IMR-90 (cell line): ENCODE measurements around the gene GABRR1. TPM values are rescaled to one million over a fixed set of nuclear protein-coding genes. Genes with fewer than 3 reads are reported as not detected.

ENCODE experiments used
- ATAC-seq: fragments of 200-7000 bp; cut with Tn5 transposase; 2 replicates; pipeline ENCODE4 v1.9.1; 2020; ENCODE audit warnings: low read depth, mild to moderate bottlenecking, moderate library complexity
- BruUV-seq: library from RNA; stranded (reverse); fragments of 400-500 nt; replicated peaks from 2 replicates; lab custom pipeline; 2021; lab: Mats Ljungman, UMichigan
- CTCF ChIA-PET: fragments of 300-600 bp; formaldehyde crosslinking; extraction: SDS; loops from one replicate; lab custom pipeline; 2021; ENCODE audit warnings: antibody characterized with exemption; lab: Yijun Ruan, JAX
- POLR2A ChIA-PET: fragments of 300-600 bp; sonication (Branson Sonifier 250); formaldehyde crosslinking; loops from one replicate; lab custom pipeline; 2022; ENCODE audit warnings: antibody characterized with exemption; ENCODE audit not compliant: unreplicated experiment; lab: Charles Lee
- DNase-seq: peaks from one replicate; pipeline ENCODE4 v3.0.0; 2013
- H2AFZ ChIP-seq: replicated peaks from 2 replicates; pipeline ENCODE3; 2013; ENCODE audit warnings: low read length, mild to moderate bottlenecking; ENCODE audit not compliant: poor library complexity
- H2AK5ac ChIP-seq: 2 replicates; pipeline ENCODE4 v1.6.1; 2013; ENCODE audit warnings: low read depth, low read length, inconsistent platforms
- H2AK9ac ChIP-seq: replicated peaks from 2 replicates; pipeline ENCODE3; 2013; ENCODE audit warnings: mild to moderate bottlenecking, low read depth, low read length, moderate library complexity; ENCODE audit not compliant: poor library complexity
- H2BK120ac ChIP-seq: 2 replicates; pipeline ENCODE4 v1.6.1; 2013; ENCODE audit warnings: low read depth, low read length, inconsistent platforms
- H2BK15ac ChIP-seq: 3 replicates; pipeline ENCODE4 v1.6.1; 2013; ENCODE audit warnings: low read depth, low read length, inconsistent platforms
- H2BK20ac ChIP-seq: 2 replicates; pipeline ENCODE4 v1.6.1; 2013; ENCODE audit warnings: low read depth, mild to moderate bottlenecking, inconsistent platforms, low read length, moderate library complexity
- H2BK5ac ChIP-seq: 2 replicates; pipeline ENCODE4 v1.6.1; 2013; ENCODE audit warnings: mild to moderate bottlenecking, low read depth, low read length, inconsistent platforms; ENCODE audit not compliant: poor library complexity, severe bottlenecking
- H3K14ac ChIP-seq: replicated peaks from 2 replicates; pipeline ENCODE4 v1.6.1; 2013; ENCODE audit warnings: low read depth, low read length, inconsistent platforms
- H3K18ac ChIP-seq: 2 replicates; pipeline ENCODE4 v1.6.1; 2013; ENCODE audit warnings: low read depth, low read length, control low read depth
- H3K23ac ChIP-seq: 2 replicates; pipeline ENCODE4 v1.6.1; 2013; ENCODE audit warnings: low read depth, low read length, inconsistent platforms
- H3K27ac ChIP-seq: 2 replicates; pipeline ENCODE4 v1.5.1; 2013; ENCODE audit warnings: mild to moderate bottlenecking, control low read depth, low read length; ENCODE audit not compliant: insufficient read depth
- H3K27me3 ChIP-seq: 2 replicates; pipeline ENCODE4 v1.6.1; 2013; ENCODE audit warnings: low read length; ENCODE audit not compliant: control insufficient read depth, insufficient read depth
- H3K36me3 ChIP-seq: 2 replicates; pipeline ENCODE4 v1.6.1; 2013; ENCODE audit warnings: low read length, mixed read lengths; ENCODE audit not compliant: control insufficient read depth, insufficient read depth
- H3K4ac ChIP-seq: 2 replicates; pipeline ENCODE4 v1.6.1; 2013; ENCODE audit warnings: low read depth, low read length, inconsistent platforms
- H3K4me1 ChIP-seq: 2 replicates; pipeline ENCODE4 v1.6.1; 2013; ENCODE audit warnings: low read length, mixed read lengths; ENCODE audit not compliant: control insufficient read depth, insufficient read depth
- H3K4me2 ChIP-seq: 2 replicates; pipeline ENCODE4 v1.6.1; 2013; ENCODE audit warnings: low read depth, mild to moderate bottlenecking, control low read depth, low read length, moderate library complexity
- H3K4me3 ChIP-seq: 2 replicates; pipeline ENCODE4 v1.5.1; 2013; ENCODE audit warnings: low read depth, mild to moderate bottlenecking, control low read depth, low read length, moderate library complexity; ENCODE audit not compliant: insufficient read depth
- H3K56ac ChIP-seq: 2 replicates; pipeline ENCODE4 v1.6.1; 2013; ENCODE audit warnings: low read length, inconsistent platforms; ENCODE audit not compliant: insufficient read depth; ENCODE audit errors: extremely low read depth
- H3K79me1 ChIP-seq, 2 experiments: 2 replicates each; pipeline ENCODE4 v1.6.1; 2013; ENCODE audit warnings: low read length in 2 of 2, inconsistent platforms in 1 of 2, low read depth in 1 of 2
- H3K9ac ChIP-seq: 2 replicates; pipeline ENCODE4 v1.6.1; 2013; ENCODE audit warnings: low read depth, low read length, control low read depth
- H3K9me1 ChIP-seq: 2 replicates; pipeline ENCODE4 v1.6.1; 2013; ENCODE audit warnings: low read length, inconsistent platforms; ENCODE audit not compliant: insufficient read depth
- H3K9me3 ChIP-seq: 2 replicates; pipeline ENCODE4 v1.6.1; 2013; ENCODE audit warnings: low read length; ENCODE audit not compliant: control insufficient read depth, insufficient read depth
- H4K20me1 ChIP-seq: 2 replicates; pipeline ENCODE4 v1.6.1; 2013; ENCODE audit warnings: low read length, inconsistent platforms; ENCODE audit not compliant: insufficient read depth
- H4K5ac ChIP-seq: 2 replicates; pipeline ENCODE4 v1.6.1; 2013; ENCODE audit warnings: mild to moderate bottlenecking, low read depth, low read length, control low read depth
- H4K8ac ChIP-seq, 2 experiments: 2 replicates each; pipeline ENCODE4 v1.6.1; 2013; ENCODE audit warnings: low read depth in 2 of 2, low read length in 2 of 2, control low read depth in 1 of 2, inconsistent platforms in 1 of 2
- H4K91ac ChIP-seq: 2 replicates; pipeline ENCODE4 v1.6.1; 2013; ENCODE audit warnings: low read depth, low read length, inconsistent platforms; ENCODE audit not compliant: insufficient read depth
- CEBPB ChIP-seq: IDR thresholded peaks from 2 replicates; pipeline ENCODE4 v1.6.1; 2012; ENCODE audit warnings: low read depth, low read length, improper control_type of control experiment
- CTCF ChIP-seq: conservative IDR thresholded peaks from 2 replicates; pipeline ENCODE4 v1.5.1; 2012; ENCODE audit warnings: mild to moderate bottlenecking, low read depth, low read length, improper control_type of control experiment
- MAFK ChIP-seq: IDR thresholded peaks from 2 replicates; pipeline ENCODE4 v1.6.1; 2012; ENCODE audit warnings: low read depth, low read length, improper control_type of control experiment
- MXI1 ChIP-seq: IDR thresholded peaks from 2 replicates; pipeline ENCODE4 v1.6.1; 2012; ENCODE audit warnings: low read depth, mild to moderate bottlenecking, low read length, moderate library complexity, borderline replicate concordance
- NFE2L2 ChIP-seq: fragments of 150-350 bp; IDR thresholded peaks from 2 replicates; pipeline ENCODE4 v1.6.1; 2016; ENCODE audit warnings: low read depth, mild to moderate bottlenecking, low read length
- POLR2A ChIP-seq: IDR thresholded peaks from 2 replicates; pipeline ENCODE4 v1.6.1; 2012; ENCODE audit warnings: mild to moderate bottlenecking, low read depth, low read length
- RAD21 ChIP-seq: IDR thresholded peaks from 2 replicates; pipeline ENCODE4 v1.6.1; 2012; ENCODE audit warnings: low read length, improper control_type of control experiment
- USF2 ChIP-seq: fragments of 150-350 bp; IDR thresholded peaks from 2 replicates; pipeline ENCODE4 v1.6.1; 2017; ENCODE audit warnings: mild to moderate bottlenecking, antibody characterized with exemption, low read length, low read depth
- WGBS, 2 experiments: methylation state at CpG; one replicate each; pipeline versions ENCODE4 v1.1.5 to v1.1.7; 2013; ENCODE audit warnings: missing lambda C conversion rate in 2 of 2; ENCODE audit not compliant: insufficient read length in 1 of 2; ENCODE audit errors: extremely low coverage in 2 of 2; 5-methylcytosine and 5-hydroxymethylcytosine counted together
- dilution Hi-C: fragments of 300-500 bp; cut with HindIII; formaldehyde crosslinking; loops from one replicate; pipeline ENCODE4 v1.14.3; 2018; ENCODE audit warnings: low sequenced_read_pairs; ENCODE audit not compliant: unreplicated experiment
- in situ Hi-C: fragments of 300-500 bp; cut with MboI; formaldehyde crosslinking; loops from 3 replicates; pipeline ENCODE4 v1.14.3; 2019; ENCODE audit warnings: low sequenced_read_pairs, inconsistent platforms, mixed read lengths
- intact Hi-C: fragments of 100-400 bp; cut with micrococcal nuclease; formaldehyde crosslinking; loops from 2 replicates; pipeline ENCODE4 v1.10.0; 2022
- polyA plus RNA-seq, 3 experiments: library from polyadenylated mRNA; depleted of rRNA; stranded (reverse); fragments of >200 nt; gene quantifications; 2 replicates each; pipeline ENCODE4 v1.2.3, GENCODE V29; 2012; ENCODE audit warnings: low replicate concordance in 1 of 3
- total RNA-seq: library from RNA; depleted of rRNA; stranded (reverse); fragments of >200 nt; gene quantifications from 2 replicates; pipeline ENCODE4 v1.2.3, GENCODE V29; 2012

GABRR1 gene
- total and polyA plus RNA-seq, 2 of the 4 experiments (the other 2 are of a cell fraction), result not detected

GRCh38 chr6:89221129-89221528 lies 4.0 kb upstream of the GABRR1 start:
- DNase-seq, result no peak
- Histone ChIP-seq H2AK5ac (no peak overlapping the region), H3K4me3 (no peak overlapping the region), H3K18ac (no peak overlapping the region), H2AK9ac (no peak overlapping the region), H3K27ac (no peak overlapping the region), H3K79me1 (no peaks in the 10 kb centered on the region), H3K56ac (no peak overlapping the region), H2AFZ (no peak overlapping the region), H2BK20ac (no peak overlapping the region), H4K20me1 (no peaks in the 10 kb centered on the region), H4K5ac (no peak overlapping the region), H2BK5ac (no peak overlapping the region), H3K23ac (no peak overlapping the region), H3K4ac (no peak overlapping the region), H2BK120ac (no peak overlapping the region), H3K4me1 (no peaks in the 10 kb centered on the region), H3K27me3 (peaks cover 4% of the 10 kb centered on the region), H3K4me2 (no peak overlapping the region), H4K8ac (no peak overlapping the region), H3K9me1 (no peaks in the 10 kb centered on the region), H4K91ac (no peak overlapping the region), H3K9ac (no peak overlapping the region), H3K14ac (no peak overlapping the region), H3K36me3 (no peaks in the 10 kb centered on the region), H2BK15ac (no peak overlapping the region), H3K9me3 (no peaks in the 10 kb centered on the region)
- in situ Hi-C loops (no loop called here), intact Hi-C loops (no loop called here), dilution Hi-C loops (no loop called here)
- ChIA-PET POLR2A (no interaction called here), CTCF (no interaction called here)
- TF ChIP-seq POLR2A, result no peak
- no peak for TF ChIP-seq MAFK
- TF ChIP-seq RAD21, result no peak
- TF ChIP-seq USF2, result no peak
- no peak for TF ChIP-seq CTCF
- no peak for TF ChIP-seq NFE2L2
- no peak for TF ChIP-seq CEBPB
- TF ChIP-seq MXI1, result no peak
- no CpG with 5 or more reads among the region's 3 CpGs for WGBS, 2 experiments
- no peak for ATAC-seq
- no TSS peak for BruUV-seq
